GM19238 (cell line): ENCODE measurements around the gene SLC8A3.
"Not testable (repeated sequence)": the region's sequence is repeated elsewhere in the genome, so short reads cannot be mapped to it uniquely, and the experiment has no call there.

Source experiments
- DNase-seq: peaks from one replicate; pipeline ENCODE4 v3.0.0; 2011; ENCODE audit warnings: low spot score; ENCODE audit not compliant: insufficient read length

SLC8A3 gene

GRCh38 chr14:70188659-70189455 lies at the start of gene SLC8A3:
TSS of gene SLC8A3 (minus strand) at chr14:70188951. CDS start at chr14:70168422, 20,529 bp downstream.
- DNase-seq, result peak; percentile 35

GRCh38 chr14:70237710-70238109 lies 49.0 kb upstream of the SLC8A3 start:
- DNase-seq, result no peak

GRCh38 chr14:70234066-70234950 lies 45.6 kb upstream of the SLC8A3 start:
- no peak for DNase-seq

GRCh38 chr14:70231756-70232544 lies 43.2 kb upstream of the SLC8A3 start:
- DNase-seq, result not testable (repeated sequence)

DNA sequence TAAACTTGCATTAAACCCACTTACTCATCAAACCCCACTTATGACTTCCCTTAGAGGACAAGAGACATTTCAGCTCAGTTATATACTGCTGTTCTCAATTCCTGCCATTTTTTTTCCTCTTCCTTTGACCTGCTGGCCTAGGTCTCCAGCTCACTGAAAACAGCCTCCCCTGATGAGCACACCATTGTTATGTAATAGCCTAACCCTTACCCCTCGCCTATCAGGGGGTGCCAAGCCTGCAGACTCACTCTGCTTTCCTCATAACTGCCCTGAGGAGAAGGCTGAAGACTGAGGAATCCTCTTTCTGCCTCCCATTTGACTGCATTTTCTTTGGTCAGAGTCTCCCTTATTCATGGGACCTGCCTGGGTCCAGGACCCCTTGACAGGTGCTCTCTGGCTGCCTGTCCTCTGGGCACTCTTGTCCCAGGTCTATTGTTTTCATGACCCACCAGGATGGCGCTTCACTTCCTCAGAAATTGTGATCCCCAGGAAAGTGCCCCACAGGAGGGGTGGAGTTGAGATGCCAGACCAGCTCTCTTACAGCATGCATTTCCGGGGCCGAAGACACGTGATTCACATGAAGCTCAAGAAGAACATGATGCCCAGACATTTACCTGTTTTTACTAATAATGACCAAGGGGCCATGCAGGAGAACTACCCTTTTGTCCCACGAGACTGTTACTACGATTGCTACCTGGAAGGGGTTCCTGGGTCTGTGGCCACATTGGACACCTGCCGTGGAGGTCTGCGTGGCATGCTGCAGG lies 41.3 kb upstream of the SLC8A3 start:
- not testable (repeated sequence) for DNase-seq

- no peak for DNase-seq
Observed at GRCh38 chr14:70213721-70214282, 25.1 kb upstream of the SLC8A3 start.

DNA sequence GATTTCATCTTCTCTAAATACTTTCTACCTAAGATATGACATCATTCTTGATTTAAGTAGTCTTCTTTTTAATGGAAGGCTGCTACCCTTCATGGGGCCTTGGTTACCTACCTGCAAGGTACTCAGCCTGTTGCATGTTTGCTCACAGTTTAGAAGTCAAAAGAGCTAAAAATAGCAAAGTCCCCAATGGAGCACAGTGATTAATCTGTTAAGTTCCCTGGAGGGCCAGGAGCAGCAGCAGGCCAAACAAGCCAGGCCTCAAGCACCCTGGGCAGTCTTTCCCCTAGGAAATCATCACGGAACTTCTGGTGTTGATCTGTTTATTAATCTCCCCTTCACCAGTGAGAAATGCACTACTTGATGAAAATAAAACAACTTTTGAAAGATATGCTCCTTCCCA lies 24.0 kb upstream of the SLC8A3 start:
- no peak for DNase-seq

- no peak for DNase-seq
Observed at GRCh38 chr14:70208380-70208779, 19.6 kb upstream of the SLC8A3 start.

DNA sequence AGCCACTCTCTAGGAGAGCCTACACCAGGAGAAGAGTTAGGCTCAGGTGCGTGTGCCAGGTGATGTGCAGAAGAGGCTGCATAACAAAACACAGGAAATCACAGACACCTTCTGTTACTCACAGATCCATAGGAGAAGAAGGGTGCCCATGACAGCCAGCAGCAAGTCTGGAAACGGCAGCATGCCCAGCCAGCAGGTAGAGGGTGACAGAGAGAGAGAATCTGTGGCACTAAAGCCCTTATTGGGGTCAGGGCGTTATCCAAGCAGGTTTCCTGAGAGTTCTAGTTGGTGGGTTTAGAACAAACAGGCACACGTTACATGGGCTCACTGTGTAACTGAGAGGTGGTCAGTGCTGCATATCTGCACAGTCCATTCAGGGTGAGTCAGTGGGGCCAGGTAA lies 14.9 kb upstream of the SLC8A3 start:
- DNase-seq, result no peak

GRCh38 chr14:70201994-70202393 lies 13.2 kb upstream of the SLC8A3 start:
- no peak for DNase-seq

DNA sequence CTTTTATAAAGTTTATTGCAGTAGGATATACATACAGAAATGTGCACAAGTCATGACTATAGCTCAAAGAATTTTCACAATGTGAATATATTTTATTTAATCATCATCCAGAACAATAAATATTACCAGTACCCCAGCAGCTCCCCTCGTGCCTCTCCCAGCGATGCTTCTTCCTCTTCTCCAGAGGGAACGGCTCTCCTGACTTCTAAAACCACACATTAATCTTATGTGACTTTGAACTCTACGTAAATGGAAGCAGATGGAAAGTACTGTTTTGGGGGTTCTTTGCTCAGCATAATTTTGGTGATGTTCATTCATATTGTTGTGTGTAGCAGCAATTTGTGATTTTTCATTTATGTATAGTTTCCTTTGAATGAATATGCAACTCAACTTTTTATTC lies 4.6 kb upstream of the SLC8A3 start:
- DNase-seq, result no peak

- DNase-seq, result no peak
Observed at GRCh38 chr14:70192915-70193314, 4.2 kb upstream of the SLC8A3 start.

DNA sequence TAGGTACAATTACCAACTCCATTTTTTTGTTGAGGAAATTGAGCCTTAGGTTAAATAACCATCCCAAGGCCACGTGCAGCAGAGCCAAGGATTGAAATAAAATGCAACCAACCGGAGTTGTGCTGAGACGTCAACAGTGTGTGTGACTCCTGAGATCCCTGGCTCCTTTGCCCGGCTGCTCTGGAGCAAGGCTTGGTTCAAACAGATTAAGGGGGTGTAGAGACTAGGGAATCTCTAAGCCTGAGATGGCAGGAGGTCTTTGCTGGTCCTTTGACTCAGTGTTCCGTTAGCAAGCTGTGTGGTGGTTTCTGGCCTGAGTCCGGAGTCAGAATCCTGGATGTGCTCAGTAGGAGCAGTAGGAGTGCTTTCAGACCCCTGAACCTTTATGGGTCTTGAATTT lies 1.4 kb upstream of the SLC8A3 start:
- DNase-seq, result no peak

DNA sequence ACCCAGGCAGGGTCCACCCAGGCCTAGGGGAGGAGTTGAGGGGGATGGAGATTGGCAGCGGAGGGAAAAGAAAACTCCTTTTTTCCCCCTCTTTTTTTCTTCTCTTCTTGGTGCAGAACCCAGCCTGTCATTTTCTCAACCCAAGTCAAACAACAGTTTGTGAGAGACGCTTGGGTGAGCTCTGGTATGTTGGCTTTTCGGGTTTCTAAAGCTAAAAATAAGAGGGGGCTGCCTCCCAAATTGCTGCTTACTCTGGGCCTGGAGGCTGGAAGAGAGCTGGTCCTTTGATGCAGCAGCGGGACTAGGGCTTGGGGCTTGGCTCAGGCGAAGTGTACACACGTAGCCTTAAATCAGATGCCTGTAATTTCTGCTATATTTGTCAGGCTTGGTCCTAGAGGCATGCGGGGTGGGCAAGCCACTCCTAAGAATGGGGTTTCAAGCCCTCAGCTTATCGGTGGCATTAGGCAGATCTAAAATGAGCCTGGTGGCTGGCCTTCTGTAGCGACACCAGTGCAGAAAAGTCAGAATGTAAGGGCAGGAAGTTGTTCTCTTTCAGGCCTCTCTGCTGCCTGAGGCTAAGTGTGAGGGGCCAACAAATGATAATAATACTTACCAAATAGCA lies 816 bp upstream of the SLC8A3 start:
- no peak for DNase-seq

DNA sequence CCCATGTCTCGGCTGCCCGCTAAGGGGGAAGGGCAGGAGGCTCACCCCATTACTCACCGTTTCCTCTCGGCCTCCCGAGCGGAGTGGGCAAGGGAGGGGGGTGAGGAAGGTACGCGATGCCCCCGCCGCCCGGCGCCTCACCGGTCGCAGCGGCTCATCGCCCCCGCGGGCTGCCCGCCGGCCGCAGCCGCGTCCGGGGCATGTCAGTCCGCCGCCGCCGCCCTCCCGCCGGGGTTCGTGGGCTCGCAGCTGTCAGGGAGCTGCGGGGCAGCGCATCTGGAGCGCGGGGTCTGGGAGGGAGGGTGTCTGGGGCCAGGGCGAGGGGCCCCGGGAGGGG lies 461 bp downstream of the SLC8A3 start:
- DNase-seq, result peak; percentile 27

DNA sequence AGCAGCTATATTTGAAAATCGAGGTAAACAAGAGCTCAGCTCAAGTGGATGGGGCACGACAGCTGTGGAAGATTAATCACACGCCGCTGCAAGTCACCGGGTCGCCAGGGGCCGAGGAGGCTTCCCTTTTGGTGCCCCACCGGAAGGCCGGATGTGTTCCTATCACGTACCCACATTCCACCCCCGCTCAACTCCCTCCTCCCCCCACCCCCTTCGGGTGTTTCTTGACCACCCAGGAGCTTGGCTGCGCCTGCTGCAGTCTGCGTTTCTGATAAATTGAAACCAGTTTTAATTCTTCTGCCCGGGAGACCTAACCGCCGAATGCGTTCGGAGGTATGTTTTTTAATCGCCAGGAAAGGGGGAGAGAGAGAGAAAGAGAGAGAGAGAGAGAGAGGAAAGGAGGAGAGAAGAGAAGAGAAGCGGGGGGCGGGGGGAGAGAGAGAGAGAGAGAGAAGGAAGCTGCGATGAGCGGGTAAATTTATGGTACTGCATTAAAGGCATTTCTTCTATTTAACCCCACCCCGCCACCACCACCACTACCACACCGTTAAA lies 1.8 kb downstream of the SLC8A3 start:
- peak; percentile 38 for DNase-seq

- no peak for DNase-seq
Observed at GRCh38 chr14:70183991-70184390, 4.8 kb downstream of the SLC8A3 start.

GRCh38 chr14:70181276-70181675 lies 7.5 kb downstream of the SLC8A3 start:
- no peak for DNase-seq

- no peak for DNase-seq
Observed at GRCh38 chr14:70180718-70181117, 8.0 kb downstream of the SLC8A3 start.
